CD4-positive, alpha-beta T cell treated with Interleukin-17A for 1 hour (primary cell): ENCODE data around the gene BANP.
"Not testable (repeated sequence)": the region's sequence is repeated elsewhere in the genome, so short reads cannot be mapped to it uniquely, and the experiment has no call there.

Source experiments
- DNase-seq: peaks from one replicate; pipeline ENCODE4 v3.0.0-alpha.2; 2020

Gene BANP

GRCh38 chr16:88070341-88070740 is 119.1 kb downstream of the BANP start:
- no peak for DNase-seq

- no peak for DNase-seq
Measured at GRCh38 chr16:88070989-88071625, 119.9 kb downstream of the BANP start.

- DNase-seq, result no peak
Measured at GRCh38 chr16:88071908-88072307, 120.7 kb downstream of the BANP start.

GRCh38 chr16:88072571-88073001 is 121.4 kb downstream of the BANP start:
- no peak for DNase-seq

- no peak for DNase-seq
Measured at GRCh38 chr16:88073201-88073721, 122.0 kb downstream of the BANP start.

GRCh38 chr16:88074041-88074440 is 122.8 kb downstream of the BANP start:
- no peak for DNase-seq

- no peak for DNase-seq
Measured at GRCh38 chr16:88076211-88076931, 125.1 kb downstream of the BANP start.

- not testable (repeated sequence) for DNase-seq
Measured at GRCh38 chr16:88076932-88077320, 125.7 kb downstream of the BANP start.

GRCh38 chr16:88077328-88078108 is 126.3 kb downstream of the BANP start:
- no peak for DNase-seq

GRCh38 chr16:88078111-88078775 is 127.0 kb downstream of the BANP start:
- DNase-seq, result no peak

- DNase-seq, result no peak
Measured at GRCh38 chr16:88083582-88083981, 132.3 kb downstream of the BANP start.

GRCh38 chr16:88084881-88085280 is 133.6 kb downstream of the BANP start:
- DNase-seq, result no peak

GRCh38 chr16:88086571-88087516 is 135.6 kb downstream of the BANP start:
- DNase-seq, result no peak

- no peak for DNase-seq
Measured at GRCh38 chr16:88087517-88087877, 136.3 kb downstream of the BANP start.

- DNase-seq, result no peak
Measured at GRCh38 chr16:88088161-88088581, 136.9 kb downstream of the BANP start.

- DNase-seq, result not testable (repeated sequence)
Measured at GRCh38 chr16:88088611-88089010, 137.4 kb downstream of the BANP start.

- not testable (repeated sequence) for DNase-seq
Measured at GRCh38 chr16:88089071-88089470, 137.8 kb downstream of the BANP start.

GRCh38 chr16:88089632-88090376 is 138.6 kb downstream of the BANP start:
- DNase-seq, result not testable (repeated sequence)

- DNase-seq, result not testable (repeated sequence)
Measured at GRCh38 chr16:88090377-88091175, 139.3 kb downstream of the BANP start.
